ENCODE results near the gene ZBTB39. TPM values are rescaled to one million over a fixed set of nuclear protein-coding genes. Genes with fewer than 3 reads are reported as not detected.

Gene ZBTB39, protein sequence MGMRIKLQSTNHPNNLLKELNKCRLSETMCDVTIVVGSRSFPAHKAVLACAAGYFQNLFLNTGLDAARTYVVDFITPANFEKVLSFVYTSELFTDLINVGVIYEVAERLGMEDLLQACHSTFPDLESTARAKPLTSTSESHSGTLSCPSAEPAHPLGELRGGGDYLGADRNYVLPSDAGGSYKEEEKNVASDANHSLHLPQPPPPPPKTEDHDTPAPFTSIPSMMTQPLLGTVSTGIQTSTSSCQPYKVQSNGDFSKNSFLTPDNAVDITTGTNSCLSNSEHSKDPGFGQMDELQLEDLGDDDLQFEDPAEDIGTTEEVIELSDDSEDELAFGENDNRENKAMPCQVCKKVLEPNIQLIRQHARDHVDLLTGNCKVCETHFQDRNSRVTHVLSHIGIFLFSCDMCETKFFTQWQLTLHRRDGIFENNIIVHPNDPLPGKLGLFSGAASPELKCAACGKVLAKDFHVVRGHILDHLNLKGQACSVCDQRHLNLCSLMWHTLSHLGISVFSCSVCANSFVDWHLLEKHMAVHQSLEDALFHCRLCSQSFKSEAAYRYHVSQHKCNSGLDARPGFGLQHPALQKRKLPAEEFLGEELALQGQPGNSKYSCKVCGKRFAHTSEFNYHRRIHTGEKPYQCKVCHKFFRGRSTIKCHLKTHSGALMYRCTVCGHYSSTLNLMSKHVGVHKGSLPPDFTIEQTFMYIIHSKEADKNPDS
- total RNA-seq, result 5.5 and 6.4 TPM in 2 replicates

GRCh38 chr12:57005980-57006808, at the start of gene ZBTB39:
ZBTB39 (minus strand) TSS chr12:57006546; CDS start chr12:57004917, 1,629 bp downstream.

DNA sequence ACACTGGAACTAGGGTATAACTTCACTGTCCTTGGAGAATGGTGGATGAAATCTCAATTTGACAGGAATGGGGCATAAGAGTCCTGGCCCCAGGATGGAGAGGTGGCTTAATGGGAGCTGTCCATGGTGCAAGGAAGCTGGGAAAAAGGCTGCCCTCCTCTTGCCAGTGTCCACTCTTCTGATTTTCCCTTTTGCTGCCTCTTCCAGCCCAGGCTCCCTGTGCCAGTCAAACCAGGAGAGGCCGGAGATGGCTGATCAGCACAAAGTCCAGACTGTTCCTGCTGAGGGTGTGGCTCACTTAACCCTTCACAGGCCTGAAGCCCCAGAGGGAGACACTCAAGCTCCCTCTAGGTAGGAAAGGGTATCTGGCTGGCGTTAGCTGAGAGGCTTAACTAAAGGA, 43.5 kb upstream of the ZBTB39 start, which contains the start of gene MYO1A:
Gene MYO1A (minus strand): TSS at position 240 of the 400 bp plus-strand sequence. CDS start 1,806 bp downstream, outside the sequence.

DNA sequence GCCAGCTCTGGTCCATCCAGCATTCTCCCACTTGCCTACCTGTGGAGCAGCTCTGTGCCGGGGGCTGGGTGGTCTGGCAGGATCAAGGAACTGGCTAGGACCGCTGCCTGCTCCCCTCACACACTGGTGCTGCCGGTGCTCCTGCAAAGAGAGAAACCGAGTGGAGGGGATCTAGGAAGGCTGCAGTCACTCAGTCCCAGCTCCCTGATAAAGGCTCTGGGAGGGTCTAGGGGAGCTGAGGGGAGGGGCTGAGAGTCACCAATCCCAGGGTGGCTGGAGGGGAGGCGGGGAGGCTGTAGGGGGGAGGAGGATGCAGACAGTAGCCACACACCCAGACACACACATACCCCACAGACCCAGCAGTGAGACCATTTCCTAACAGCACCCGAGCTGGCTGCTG, 10.0 kb upstream of the ZBTB39 start, which contains the start of gene TAC3:
Gene TAC3 (minus strand): TSS at position 182 of the 400 bp plus-strand sequence. CDS start 732 bp downstream, outside the sequence.

DNA sequence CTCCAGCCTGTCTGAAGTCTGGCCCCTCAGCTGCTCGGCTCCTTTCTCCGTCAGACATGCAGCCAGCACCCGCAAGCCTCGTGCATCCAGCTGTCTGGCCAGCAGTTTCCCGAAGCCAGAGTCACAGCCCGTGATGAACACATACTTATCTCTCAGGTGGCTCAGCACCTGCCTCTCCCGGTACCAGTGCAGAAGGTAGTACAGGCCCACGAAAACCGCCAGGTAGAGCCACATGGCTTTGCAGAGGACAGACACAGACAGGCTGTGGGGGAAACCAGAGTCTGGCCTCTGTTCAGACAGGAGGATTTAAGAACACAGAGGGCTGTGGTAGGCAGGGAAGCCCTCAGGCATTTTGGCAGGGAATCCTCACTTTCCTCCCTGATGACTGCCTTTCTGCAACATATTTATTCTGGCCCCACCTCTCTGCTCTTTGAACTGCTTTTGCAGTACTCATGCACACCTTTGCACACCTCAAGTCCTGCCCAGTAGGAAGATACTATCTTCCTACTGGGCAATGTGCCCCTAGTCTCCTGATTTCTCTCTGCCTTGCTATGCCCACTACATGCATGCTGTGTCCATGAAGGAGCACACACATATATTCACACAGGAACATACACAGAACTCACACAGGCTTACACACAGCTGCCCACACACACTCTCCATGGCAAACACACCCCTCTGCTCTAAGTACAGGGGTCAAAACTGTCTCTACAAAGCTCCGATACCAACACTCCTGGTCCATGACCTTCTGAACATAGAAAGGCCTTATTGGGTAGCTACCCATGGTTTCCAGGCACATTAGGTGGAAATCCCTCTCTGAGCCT, 48.9 kb downstream of the ZBTB39 start, which contains the start of gene RDH16:
Gene RDH16 (minus strand): TSS at position 380 of the 824 bp plus-strand sequence. CDS start 146 bp downstream, at position 234.

Other genes starting within 250 kb of the ZBTB39 start
- under 0.01 TPM in 1 of 2 replicates, not detected in the other for gene HSD17B6, start 243.2 kb downstream of the ZBTB39 start, total RNA-seq
- not detected in 2 replicates for gene SDR9C7, start 72.1 kb downstream of the ZBTB39 start, total RNA-seq
- 0.64 and 0.96 TPM in 2 replicates for gene RDH16, start 48.9 kb downstream of the ZBTB39 start, total RNA-seq
- gene TAC3, start 10.0 kb upstream of the ZBTB39 start, total RNA-seq, result not detected in 2 replicates
- gene MYO1A, start 43.6 kb upstream of the ZBTB39 start, total RNA-seq, result under 0.01 TPM in 2 replicates
- 5.1 and 5.3 TPM in 2 replicates for gene NEMP1, start 72.2 kb upstream of the ZBTB39 start, total RNA-seq
- 40.9 and 60.0 TPM in 2 replicates for gene NAB2, start 82.6 kb upstream of the ZBTB39 start, total RNA-seq
- gene STAT6, start 104.8 kb upstream of the ZBTB39 start, total RNA-seq, result 49.7 and 76.9 TPM in 2 replicates
- gene LRP1, start 121.9 kb upstream of the ZBTB39 start, total RNA-seq, result 44.5 and 48.4 TPM in 2 replicates
- gene LRP1-AS, start 141.1 kb upstream of the ZBTB39 start, total RNA-seq, result not detected in 2 replicates
- 1.9 and 3.8 TPM in 2 replicates for gene NXPH4, start 210.2 kb upstream of the ZBTB39 start, total RNA-seq
- gene SHMT2, start 223.2 kb upstream of the ZBTB39 start, total RNA-seq, result 306 and 389 TPM in 2 replicates
- 1.1 TPM in 1 of 2 replicates, not detected in the other for gene STAC3, start 244.6 kb upstream of the ZBTB39 start, total RNA-seq

Data from tracheal epithelial cell (primary cell).